DOHH2 (cell line): Measurements from ENCODE around the gene PLPP7.

ENCODE experiments used
- EZH2phosphoT487 ChIP-seq: fragments of 200-600 bp; sonication (generic); IDR thresholded peaks from 2 replicates; pipeline ENCODE4 v1.6.1; 2017; ENCODE audit warnings: borderline replicate concordance, mild to moderate bottlenecking, antibody characterized with exemption, low read length, moderate library complexity, mixed read lengths
- TF ChIP-seq, protein P1 (sequence below): fragments of 200-600 bp; sonication (generic); IDR thresholded peaks from one replicate; pipeline ENCODE4 v1.5.1; 2014; ENCODE audit warnings: antibody characterized with exemption, mild to moderate bottlenecking, low read depth, low read length; ENCODE audit not compliant: poor library complexity, severe bottlenecking

DNA sequence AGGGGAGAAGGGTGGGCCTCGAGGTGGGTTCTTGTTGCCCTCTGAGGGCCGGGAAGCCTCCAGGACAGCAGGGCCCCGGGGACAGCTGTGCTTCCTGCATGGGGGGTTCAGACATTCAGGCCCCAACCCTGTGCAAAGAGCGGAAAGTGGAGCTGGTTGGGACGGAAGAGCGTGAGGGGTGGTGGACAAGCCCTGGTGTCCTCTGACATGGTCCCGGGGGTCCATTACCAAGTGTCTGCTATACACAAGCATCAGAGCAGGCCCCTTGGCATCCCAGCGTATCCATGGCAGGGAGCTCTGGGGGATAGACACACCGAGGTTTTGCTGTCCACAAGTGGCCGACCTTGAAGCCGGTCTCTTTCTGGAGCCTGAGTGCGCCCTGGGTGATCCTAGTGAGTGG, 9.3 kb downstream of the PLPP7 start:
- TF ChIP-seq, protein P1, sequence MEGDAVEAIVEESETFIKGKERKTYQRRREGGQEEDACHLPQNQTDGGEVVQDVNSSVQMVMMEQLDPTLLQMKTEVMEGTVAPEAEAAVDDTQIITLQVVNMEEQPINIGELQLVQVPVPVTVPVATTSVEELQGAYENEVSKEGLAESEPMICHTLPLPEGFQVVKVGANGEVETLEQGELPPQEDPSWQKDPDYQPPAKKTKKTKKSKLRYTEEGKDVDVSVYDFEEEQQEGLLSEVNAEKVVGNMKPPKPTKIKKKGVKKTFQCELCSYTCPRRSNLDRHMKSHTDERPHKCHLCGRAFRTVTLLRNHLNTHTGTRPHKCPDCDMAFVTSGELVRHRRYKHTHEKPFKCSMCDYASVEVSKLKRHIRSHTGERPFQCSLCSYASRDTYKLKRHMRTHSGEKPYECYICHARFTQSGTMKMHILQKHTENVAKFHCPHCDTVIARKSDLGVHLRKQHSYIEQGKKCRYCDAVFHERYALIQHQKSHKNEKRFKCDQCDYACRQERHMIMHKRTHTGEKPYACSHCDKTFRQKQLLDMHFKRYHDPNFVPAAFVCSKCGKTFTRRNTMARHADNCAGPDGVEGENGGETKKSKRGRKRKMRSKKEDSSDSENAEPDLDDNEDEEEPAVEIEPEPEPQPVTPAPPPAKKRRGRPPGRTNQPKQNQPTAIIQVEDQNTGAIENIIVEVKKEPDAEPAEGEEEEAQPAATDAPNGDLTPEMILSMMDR, result no peak
- no peak for TF ChIP-seq EZH2phosphoT487
